ENCODE data around the gene CNKSR3. TPM values are rescaled to one million over a fixed set of nuclear protein-coding genes. Genes with fewer than 3 reads are reported as not detected.

Gene CNKSR3
- total and polyA plus RNA-seq, 2 of the 8 experiments (the other 6 are each of a cell fraction or from before 2014, with no cell fraction given) = 1.2 to 6.2 TPM

- Histone ChIP-seq H4K5ac (ENCODE audit: insufficient read length, low read depth, low read length) (no peak overlapping the region), H3K4ac (replicated peaks; ENCODE audit: insufficient read length, low read depth, low read length) (no peak overlapping the region), H2BK5ac (ENCODE audit: low read depth, low read length) (no peak overlapping the region), H3K27ac (ENCODE audit: low read depth, low read length) (no peak overlapping the region), H3K9me3 (ENCODE audit: insufficient read depth in 2 of 2, low read depth in 1 of 2, low read length in 1 of 2) (no peaks in the 10 kb centered on the region), H2BK15ac (ENCODE audit: low read length) (no peak overlapping the region), H4K20me1 (replicated peaks in 1 of 2; ENCODE audit: control insufficient read depth in 1 of 2, insufficient read depth in 2 of 2, low read length in 2 of 2) (no peaks in the 10 kb centered on the region), H2BK12ac (ENCODE audit: low read depth, low read length) (no peak overlapping the region), H2AK5ac (ENCODE audit: low read depth, low read length) (no peak overlapping the region), H2BK20ac (ENCODE audit: low read length) (no peak overlapping the region), H2BK120ac (replicated peaks; ENCODE audit: low read depth, low read length) (no peak overlapping the region), H3K79me1 (ENCODE audit: low read depth, low read length) (no peaks in the 10 kb centered on the region), H3K23me2 (ENCODE audit: low read depth, low read length) (no peaks in the 10 kb centered on the region), H4K91ac (replicated peaks; ENCODE audit: insufficient read length, low read length) (no peak overlapping the region), H2AFZ (ENCODE audit: low read length) (no peak overlapping the region), H3K4me2 (ENCODE audit: insufficient read depth in 1 of 2, low read depth in 2 of 2, low read length in 2 of 2) (no peak overlapping the region; a peak in 1 of 4 replicates), H3K18ac (ENCODE audit: extremely low read depth, low read length) (no peak overlapping the region), H3K23ac (ENCODE audit: insufficient read length) (no peak overlapping the region), H3K36me3 (ENCODE audit: control insufficient read depth in 2 of 4, insufficient read depth in 4 of 4, low read length in 3 of 4) (no peaks in the 10 kb centered on the region), H3K9ac (replicated peaks in 1 of 4; ENCODE audit: extremely low read depth in 1 of 4, low read depth in 3 of 4, low read length in 3 of 4) (no peak overlapping the region), H3K14ac (ENCODE audit: insufficient read length) (no peak overlapping the region), H3K4me3 (ENCODE audit: extremely low read depth in 1 of 4, insufficient read depth in 2 of 4, low read depth in 3 of 4, low read length in 4 of 4) (no peak overlapping the region), H4K8ac (ENCODE audit: extremely low read depth, insufficient read depth, low read length) (no peak overlapping the region), H3K27me3 (replicated peaks in 1 of 4; ENCODE audit: control insufficient read depth in 3 of 4, extremely low read depth in 1 of 4, insufficient read depth in 3 of 4, low read length in 3 of 4) (no peaks in the 10 kb centered on the region; a peak in 2 of 7 replicates), H3K56ac (replicated peaks; ENCODE audit: insufficient read length, low read depth, low read length) (no peak overlapping the region), H3K79me2 (ENCODE audit: control insufficient read depth in 1 of 2, insufficient read depth in 2 of 2, low read length in 2 of 2) (no peaks in the 10 kb centered on the region), H3K4me1 (replicated peaks in 1 of 4; ENCODE audit: control insufficient read depth in 3 of 4, insufficient read depth in 4 of 4, low read length in 3 of 4) (peaks cover 4 to 15% (median 13%) of the 10 kb centered on the region in 4 experiments)
- ChIA-PET POLR2A (ENCODE audit: partially characterized antibody) (interaction anchor here (1.3 to 1.4 kb wide), 2 partner anchors 15 to 26 kb away, joined by 3 read pairs; partner anchors contain the start of gene CNKSR3), CTCF (ENCODE audit: partially characterized antibody) (interaction anchor here (0.8 kb wide), 1 partner anchor 15 kb away, joined by 3 read pairs; no protein-coding TSS in a partner anchor)
- no peak for DNase-seq (ENCODE audit: low read depth in 1 of 2, low spot score in 2 of 2)
- TF ChIP-seq RAD21 (IDR thresholded peaks at IDR 0.05 in 1 of 2, conservative IDR thresholded peaks at IDR 0.05 in 1 of 2; ENCODE audit: low read depth in 2 of 2, low read length in 2 of 2) (no peak), SP2 (IDR thresholded peaks at IDR 0.05; ENCODE audit: low read length) (no peak), TAF1 (IDR thresholded peaks at IDR 0.05; ENCODE audit: low read depth, low read length) (no peak), HDAC2 (IDR thresholded peaks at IDR 0.05; ENCODE audit: borderline replicate concordance in 1 of 2, low read depth in 2 of 2, low read length in 2 of 2) (no peak), KDM5A (IDR thresholded peaks at IDR 0.05; ENCODE audit: low read length) (no peak), MAX (IDR thresholded peaks at IDR 0.05) (no peak), E2F6 (IDR thresholded peaks at IDR 0.05) (no peak)
- WGBS, 2 experiments (ENCODE audit: extremely low coverage in 1 of 2, insufficient coverage in 1 of 2, insufficient read length in 1 of 2, insufficient replicate concordance in 2 of 2, low coverage in 1 of 2, low lambda C conversion rate in 2 of 2, missing lambda C conversion rate in 1 of 2) = 82% methylated on average over 2 of the region's 2 CpGs; no CpG with 5 or more reads in 1 of the 2 experiments
- FAIRE-seq = no peak
Measured at GRCh38 chr6:154535851-154536250, 25.4 kb upstream of the CNKSR3 start.
